H1 (cell line): ENCODE data around the gene MAOB. TPM values are rescaled to one million over a fixed set of nuclear protein-coding genes. Genes with fewer than 3 reads are reported as not detected.

ENCODE experiments used
- CTCF ChIA-PET: fragments of 300-600 bp; sonication (Branson Sonifier 250); formaldehyde crosslinking; loops from one replicate; lab custom pipeline; 2021; ENCODE audit not compliant: partially characterized antibody; lab: Charles Lee
- POLR2A ChIA-PET: fragments of 300-600 bp; sonication (Branson Sonifier 250); formaldehyde crosslinking; loops from one replicate; lab custom pipeline; 2021; ENCODE audit warnings: inconsistent platforms; ENCODE audit not compliant: partially characterized antibody; lab: Charles Lee
- DNase-seq, 2 experiments: peaks; one replicate each; pipeline versions ENCODE4 v3.0.0 to v3.0.0-alpha.2; 2010 to 2022; ENCODE audit warnings: low spot score in 2 of 2, low read depth in 1 of 2, mixed read lengths in 1 of 2
- FAIRE-seq: peaks from 2 replicates; lab custom pipeline; 2011; peaks lifted over from hg19 to GRCh38; lab: Jason Lieb, UNC
- H2AFZ ChIP-seq: 2 replicates; pipeline ENCODE4 v1.8.1; 2012; ENCODE audit warnings: low read length, inconsistent platforms
- H2AK5ac ChIP-seq: 2 replicates; pipeline ENCODE4 v1.6.1; 2013; ENCODE audit warnings: low read depth, low read length
- H2BK120ac ChIP-seq: replicated peaks from 2 replicates; pipeline ENCODE3; 2013; ENCODE audit warnings: low read depth, low read length, inconsistent platforms
- H2BK12ac ChIP-seq: 2 replicates; pipeline ENCODE4 v1.6.1; 2013; ENCODE audit warnings: low read depth, low read length
- H2BK15ac ChIP-seq: 2 replicates; pipeline ENCODE4 v1.6.1; 2013; ENCODE audit warnings: low read length
- H2BK20ac ChIP-seq: 2 replicates; pipeline ENCODE4 v1.6.1; 2013; ENCODE audit warnings: low read length
- H2BK5ac ChIP-seq: 2 replicates; pipeline ENCODE4 v1.6.1; 2013; ENCODE audit warnings: low read depth, low read length
- H3K14ac ChIP-seq: 2 replicates; pipeline ENCODE4 v1.6.1; 2013; ENCODE audit warnings: inconsistent platforms; ENCODE audit not compliant: insufficient read length
- H3K18ac ChIP-seq: 2 replicates; pipeline ENCODE4 v1.6.1; 2013; ENCODE audit warnings: low read length; ENCODE audit errors: extremely low read depth
- H3K23ac ChIP-seq: 2 replicates; pipeline ENCODE4 v1.6.1; 2013; ENCODE audit warnings: inconsistent platforms; ENCODE audit not compliant: insufficient read length
- H3K23me2 ChIP-seq: 2 replicates; pipeline ENCODE4 v1.6.1; 2013; ENCODE audit warnings: low read depth, low read length
- H3K27ac ChIP-seq: 2 replicates; pipeline ENCODE4 v1.6.1; 2011; ENCODE audit warnings: low read depth, low read length, inconsistent platforms
- H3K27me3 ChIP-seq, 4 experiments: replicated peaks in 1 of 4; 1 replicate in 1 of 4; 2 replicates in 3 of 4; pipeline versions ENCODE4 v1.6.1 to v1.8.1; 2011 to 2013; ENCODE audit warnings: low read length in 3 of 4, mild to moderate bottlenecking in 3 of 4, inconsistent platforms in 2 of 4, mixed read lengths in 2 of 4, moderate library complexity in 1 of 4; ENCODE audit not compliant: control insufficient read depth in 3 of 4, insufficient read depth in 3 of 4; ENCODE audit errors: extremely low read depth in 1 of 4
- H3K36me3 ChIP-seq, 4 experiments: 2 replicates each; pipeline versions ENCODE4 v1.6.1 to v1.8.1; 2011 to 2013; ENCODE audit warnings: mild to moderate bottlenecking in 4 of 4, low read length in 3 of 4, moderate library complexity in 2 of 4, control low read depth in 1 of 4, inconsistent platforms in 1 of 4; ENCODE audit not compliant: insufficient read depth in 4 of 4, control insufficient read depth in 2 of 4
- H3K4ac ChIP-seq: replicated peaks from 2 replicates; pipeline ENCODE3; 2013; ENCODE audit warnings: low read length, low read depth, mixed read lengths, inconsistent platforms; ENCODE audit not compliant: insufficient read length
- H3K4me1 ChIP-seq, 4 experiments: replicated peaks in 1 of 4; 1 replicate in 1 of 4; 2 replicates in 3 of 4; pipeline versions ENCODE4 v1.6.1 to v1.8.1; 2011 to 2013; ENCODE audit warnings: low read length in 3 of 4, inconsistent platforms in 2 of 4, mixed read lengths in 1 of 4; ENCODE audit not compliant: insufficient read depth in 4 of 4, control insufficient read depth in 3 of 4
- H3K4me2 ChIP-seq, 2 experiments: 2 replicates each; pipeline versions ENCODE4 v1.6.1 to v1.8.1; 2011 to 2013; ENCODE audit warnings: low read depth in 2 of 2, low read length in 2 of 2, control low read depth in 1 of 2, inconsistent platforms in 1 of 2, mild to moderate bottlenecking in 1 of 2; ENCODE audit not compliant: insufficient read depth in 1 of 2
- H3K4me3 ChIP-seq, 4 experiments: fragments of 200-600, 300-600 bp in 1 of 4; sonication (generic), shearing (Covaris generic), sonication (Bioruptor Twin) in 1 of 4; 2 replicates each; pipeline versions ENCODE4 v1.5.1 to v1.8.1; 2011 to 2016; ENCODE audit warnings: low read length in 4 of 4, low read depth in 3 of 4, control low read depth in 2 of 4, inconsistent platforms in 2 of 4, mild to moderate bottlenecking in 2 of 4, mixed read lengths in 1 of 4, moderate library complexity in 1 of 4; ENCODE audit not compliant: insufficient read depth in 2 of 4; ENCODE audit errors: extremely low read depth in 1 of 4
- H3K56ac ChIP-seq: replicated peaks from 2 replicates; pipeline ENCODE3; 2013; ENCODE audit warnings: low read depth, mild to moderate bottlenecking, mixed read lengths, low read length, inconsistent platforms; ENCODE audit not compliant: insufficient read length
- H3K79me1 ChIP-seq: 2 replicates; pipeline ENCODE4 v1.6.1; 2013; ENCODE audit warnings: low read depth, low read length, control low read depth
- H3K79me2 ChIP-seq, 2 experiments: 2 replicates each; pipeline versions ENCODE4 v1.6.1 to v1.8.1; 2012 to 2013; ENCODE audit warnings: low read length in 2 of 2, mild to moderate bottlenecking in 2 of 2, inconsistent platforms in 1 of 2; ENCODE audit not compliant: insufficient read depth in 2 of 2, control insufficient read depth in 1 of 2
- H3K9ac ChIP-seq, 4 experiments: replicated peaks in 1 of 4; 1 replicate in 1 of 4; 2 replicates in 3 of 4; pipeline versions ENCODE4 v1.6.1 to v1.8.1; 2011 to 2013; ENCODE audit warnings: low read depth in 3 of 4, low read length in 3 of 4, control low read depth in 2 of 4, mild to moderate bottlenecking in 2 of 4, moderate library complexity in 2 of 4, inconsistent platforms in 1 of 4; ENCODE audit errors: extremely low read depth in 1 of 4
- H3K9me3 ChIP-seq, 2 experiments: 2 replicates each; pipeline versions ENCODE4 v1.6.1 to v1.8.1; 2012 to 2013; ENCODE audit warnings: mild to moderate bottlenecking in 2 of 2, moderate library complexity in 2 of 2, control low read depth in 1 of 2, inconsistent platforms in 1 of 2, low read depth in 1 of 2, low read length in 1 of 2, mixed read lengths in 1 of 2; ENCODE audit not compliant: insufficient read depth in 2 of 2
- H4K20me1 ChIP-seq, 2 experiments: replicated peaks in 1 of 2; 2 replicates each; pipeline versions ENCODE3 to v1.8.1; 2011 to 2013; ENCODE audit warnings: inconsistent platforms in 2 of 2, low read length in 2 of 2, mild to moderate bottlenecking in 1 of 2; ENCODE audit not compliant: insufficient read depth in 2 of 2, control insufficient read depth in 1 of 2
- H4K5ac ChIP-seq: 2 replicates; pipeline ENCODE4 v1.6.1; 2013; ENCODE audit warnings: low read length, low read depth, mixed read lengths, inconsistent platforms; ENCODE audit not compliant: insufficient read length
- H4K8ac ChIP-seq: 2 replicates; pipeline ENCODE4 v1.8.0; 2013; ENCODE audit warnings: mild to moderate bottlenecking, moderate library complexity, low read length, inconsistent platforms; ENCODE audit not compliant: insufficient read depth; ENCODE audit errors: extremely low read depth
- H4K91ac ChIP-seq: replicated peaks from 2 replicates; pipeline ENCODE3; 2013; ENCODE audit warnings: low read length, mixed read lengths, inconsistent platforms; ENCODE audit not compliant: insufficient read length
- BACH1 ChIP-seq: IDR thresholded peaks from 2 replicates; pipeline ENCODE4 v1.6.1; 2012; ENCODE audit warnings: low read length, improper control_type of control experiment
- JUN ChIP-seq: IDR thresholded peaks from 2 replicates; pipeline ENCODE4 v1.6.1; 2011; ENCODE audit warnings: low read depth, mild to moderate bottlenecking, improper control_type of control experiment, low read length
- PHF8 ChIP-seq: fragments of 200-600 bp; sonication (generic); conservative IDR thresholded peaks from 2 replicates; pipeline ENCODE4 v1.7.1; 2012; ENCODE audit warnings: low read depth, mild to moderate bottlenecking, inconsistent platforms, low read length, moderate library complexity
- POU5F1 ChIP-seq: IDR thresholded peaks from 2 replicates; pipeline ENCODE4 v1.6.1; 2011; ENCODE audit warnings: low read depth, mild to moderate bottlenecking, low read length, moderate library complexity
- RBBP5 ChIP-seq: IDR thresholded peaks from 2 replicates; pipeline ENCODE4 v1.7.1; 2012; ENCODE audit warnings: low read depth, mild to moderate bottlenecking, inconsistent platforms, low read length, moderate library complexity, borderline replicate concordance
- RXRA ChIP-seq: IDR thresholded peaks from 2 replicates; pipeline ENCODE4 v1.6.1; 2011; ENCODE audit warnings: low read depth, mild to moderate bottlenecking, low read length, moderate library complexity; ENCODE audit not compliant: insufficient read depth
- SP1 ChIP-seq: IDR thresholded peaks from 2 replicates; pipeline ENCODE4 v1.6.1; 2011; ENCODE audit warnings: low read depth, low read length
- SUZ12 ChIP-seq: fragments of 200-600 bp; sonication (generic); IDR thresholded peaks from 2 replicates; pipeline ENCODE4 v1.6.1; 2012; ENCODE audit warnings: mild to moderate bottlenecking, inconsistent platforms, low read length, moderate library complexity, mixed read lengths
- TAF7 ChIP-seq: optimal IDR thresholded peaks from 2 replicates; pipeline ENCODE3; 2011; ENCODE audit warnings: low read depth, mild to moderate bottlenecking, inconsistent platforms, low read length, moderate library complexity, borderline replicate concordance
- WGBS, 2 experiments: shearing (Covaris generic) in 1 of 2; methylation state at CpG; one replicate each; pipeline versions ENCODE4 v1.1.6 to v1.1.7; 2013 to 2015; ENCODE audit warnings: low lambda C conversion rate in 2 of 2, mixed read lengths in 2 of 2, inconsistent platforms in 1 of 2, low coverage in 1 of 2, missing lambda C conversion rate in 1 of 2; ENCODE audit not compliant: insufficient replicate concordance in 2 of 2, insufficient coverage in 1 of 2, insufficient read length in 1 of 2; ENCODE audit errors: extremely low coverage in 1 of 2, missing lambda C conversion rate in 1 of 2; 5-methylcytosine and 5-hydroxymethylcytosine counted together
- polyA plus RNA-seq, 7 experiments: library from polyadenylated mRNA; depleted of rRNA in 3 of 7; stranded (reverse) in 5 of 7; unstranded in 2 of 7; fragments of >200 nt in 5 of 7; fragments of 200-250 nt in 2 of 7; gene quantifications; 1 replicate in 5 of 7; 2 replicates in 1 of 7; 4 replicates in 1 of 7; pipeline versions ENCODE4 v1.2.1 to v1.2.3, GENCODE V29; 2011 to 2013; ENCODE audit warnings: missing spikeins in 2 of 7, mixed read lengths in 2 of 7
- total RNA-seq: library from RNA; stranded (reverse); fragmentation: NEBNext Ultra II Directional; extraction: Animal tissue kit (Norgen Biotek cat#: 25700); gene quantifications from 2 replicates; pipeline ENCODE4 v1.2.1, GENCODE V29; 2021

Gene MAOB
- total and polyA plus RNA-seq, 2 of the 8 experiments (the other 6 are each of a cell fraction or from before 2014, with no cell fraction given) = 0.73 to 1.1 TPM

DNA sequence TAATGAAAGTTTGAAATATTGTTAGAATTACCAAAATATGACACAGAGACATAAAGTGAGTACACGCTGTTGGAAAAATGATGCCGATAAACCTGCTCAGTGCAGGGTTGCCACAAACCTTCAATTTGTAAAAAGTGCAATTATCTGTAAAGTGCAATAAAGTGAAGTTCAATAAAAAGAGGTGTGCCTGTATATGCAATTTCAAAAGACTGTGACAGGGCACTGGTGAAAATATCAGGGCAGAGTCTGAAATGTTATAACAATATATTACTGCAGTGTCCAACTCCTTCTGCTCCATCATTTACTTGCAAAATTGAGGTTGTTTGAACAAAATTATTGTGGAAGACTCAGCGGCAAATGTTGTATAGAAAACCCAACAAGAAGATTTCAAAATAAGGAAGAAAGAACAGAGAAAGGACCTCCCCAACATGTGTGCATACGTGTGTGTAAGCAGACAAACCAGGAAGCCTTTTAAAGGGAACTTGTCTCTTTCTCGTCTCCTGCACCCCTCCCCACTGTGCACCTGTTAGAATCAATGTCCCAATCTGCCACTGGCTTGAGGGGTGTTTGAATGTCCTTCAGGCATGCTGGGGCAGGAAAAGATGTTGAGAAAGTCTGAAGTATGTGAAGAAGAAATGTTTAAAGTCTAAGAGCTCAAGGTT lies 96.2 kb downstream of the MAOB start:
- Histone ChIP-seq H4K5ac (no peak overlapping the region), H3K79me1 (no peaks in the 10 kb centered on the region), H3K4me3 (no peak overlapping the region), H3K27me3 (no peaks in the 10 kb centered on the region), H4K8ac (no peak overlapping the region), H2AK5ac (no peak overlapping the region), H2BK20ac (no peak overlapping the region), H2BK5ac (no peak overlapping the region), H3K4me2 (no peak overlapping the region), H3K9me3 (no peaks in the 10 kb centered on the region), H3K23me2 (no peaks in the 10 kb centered on the region), H3K36me3 (no peaks in the 10 kb centered on the region), H2AFZ (no peak overlapping the region), H3K18ac (no peak overlapping the region), H3K4ac (no peak overlapping the region), H3K4me1 (no peaks in the 10 kb centered on the region), H2BK120ac (no peak overlapping the region), H2BK15ac (no peak overlapping the region), H3K27ac (no peak overlapping the region), H4K91ac (no peak overlapping the region), H4K20me1 (no peaks in the 10 kb centered on the region), H3K23ac (no peak overlapping the region), H3K9ac (no peak overlapping the region), H3K14ac (no peak overlapping the region), H3K56ac (no peak overlapping the region), H3K79me2 (no peaks in the 10 kb centered on the region), H2BK12ac (no peak overlapping the region)
- no peak for TF ChIP-seq RXRA
- no peak for TF ChIP-seq BACH1
- TF ChIP-seq TAF7 = no peak
- TF ChIP-seq RBBP5 = no peak
- TF ChIP-seq SP1 = no peak
- no peak for TF ChIP-seq POU5F1
- TF ChIP-seq JUN = no peak
- TF ChIP-seq SUZ12 = no peak
- no peak for TF ChIP-seq PHF8
- CTCF ChIA-PET = interaction anchor here (1.0 kb wide), 1 partner anchor 46 kb away, joined by 3 read pairs; no protein-coding TSS in a partner anchor
- DNase-seq (no peak), FAIRE-seq (no peak)
- POLR2A ChIA-PET = no interaction called here
- WGBS, 2 experiments = 95% methylated on average over 4 of the region's 5 CpGs; no CpG with 5 or more reads in 1 of the 2 experiments
